ENCODE data around the gene PRR23E.

Gene PRR23E

DNA sequence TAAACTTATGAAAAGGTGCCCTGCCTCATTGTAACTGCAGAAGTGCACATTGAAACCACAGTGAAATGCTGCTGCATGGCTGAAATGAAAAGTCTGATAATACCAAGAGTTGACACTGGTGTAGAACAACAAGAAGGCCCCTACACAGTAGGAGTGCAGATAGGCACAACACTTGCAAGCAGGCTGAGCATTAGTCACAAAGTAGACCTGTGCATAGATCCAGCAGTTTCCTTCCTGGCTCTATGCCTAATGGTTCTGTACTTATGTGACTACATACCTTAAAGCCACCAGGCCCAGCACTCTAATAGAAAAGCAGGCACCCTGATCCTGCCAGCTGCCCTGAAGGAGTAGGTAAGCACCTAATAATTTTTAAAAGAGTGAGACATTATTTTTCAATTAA, 41.8 kb downstream of the PRR23E start:
- DNase-seq: no peak

DNA sequence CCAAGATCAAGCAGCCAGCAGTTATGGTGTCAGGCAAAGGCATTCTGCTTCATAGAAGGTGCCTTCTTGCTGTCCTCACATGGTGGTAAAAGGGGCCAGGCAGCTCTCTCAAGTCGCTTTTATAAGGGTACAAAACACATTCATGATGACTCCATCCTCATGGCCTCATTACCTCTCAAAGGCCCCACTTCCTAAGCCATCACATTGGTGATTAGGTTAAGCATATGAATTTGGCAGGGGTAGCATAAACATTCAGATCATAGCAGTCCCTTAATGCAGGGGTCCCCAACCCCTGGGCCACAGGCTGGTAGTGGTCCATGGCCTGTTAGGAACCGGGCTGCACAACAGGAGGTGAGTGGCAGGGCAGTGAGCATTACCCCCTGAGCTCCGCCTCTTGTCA, 42.8 kb downstream of the PRR23E start:
- DNase-seq: no peak

DNA sequence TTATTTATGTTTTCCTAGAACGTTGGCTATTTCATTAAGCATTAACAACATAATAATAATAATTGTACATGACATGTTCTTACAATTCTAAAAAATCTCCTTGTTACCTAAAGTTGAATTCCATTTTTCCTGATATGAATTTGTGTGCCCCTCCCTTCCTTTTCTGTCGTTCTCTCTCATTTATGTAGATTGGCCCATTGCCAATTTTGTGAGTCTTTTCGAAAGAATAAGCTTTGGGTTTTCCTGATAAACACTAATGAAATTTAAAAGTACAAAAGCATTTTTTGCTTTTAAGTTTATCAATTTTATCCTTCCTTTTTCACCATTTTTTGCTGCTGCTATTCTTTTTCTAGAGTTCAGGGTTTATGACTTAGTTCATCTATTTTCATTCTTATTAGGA, 44.9 kb downstream of the PRR23E start:
- DNase-seq: no peak

DNA sequence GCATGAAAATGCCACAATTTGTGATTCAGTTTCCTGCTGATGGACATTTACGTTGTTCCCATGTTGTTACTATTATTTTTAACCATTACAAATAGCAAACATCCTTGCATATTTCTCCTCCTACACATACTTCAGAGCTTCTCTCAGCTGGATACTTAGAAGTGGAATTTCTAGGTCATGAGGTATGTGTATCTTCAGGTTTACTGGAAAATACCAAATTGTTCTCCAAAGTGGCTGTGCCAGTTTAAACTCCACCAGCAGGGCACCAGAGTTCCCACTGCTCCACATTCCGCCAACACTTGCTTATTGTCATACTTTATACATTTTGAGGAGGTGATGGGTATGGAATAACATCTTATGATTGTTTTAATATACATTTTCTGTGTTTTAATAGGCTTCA, 45.7 kb downstream of the PRR23E start:
- DNase-seq: no peak

DNA sequence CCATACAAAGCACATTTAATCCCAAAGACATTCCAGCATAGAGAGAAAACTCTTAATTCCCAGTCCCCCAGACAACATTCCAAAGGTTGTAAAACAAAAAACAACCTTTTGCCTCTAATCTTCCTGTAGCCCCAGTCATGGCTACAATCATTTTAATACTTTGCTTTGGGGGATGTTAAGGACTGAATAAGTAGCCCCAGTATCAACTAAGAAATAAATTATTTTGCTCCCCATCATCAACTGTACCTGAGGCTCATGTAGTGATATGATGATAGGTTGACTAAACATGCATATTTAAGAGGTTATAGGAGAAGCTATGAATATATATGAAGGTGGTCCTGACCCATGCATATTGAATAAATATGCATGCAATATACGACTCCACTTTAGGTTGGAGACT, 54.4 kb downstream of the PRR23E start:
- DNase-seq: no peak

Data from fibroblast of upper back skin (primary cell).